Ovary (tissue), 9 donors: ENCODE results near the gene POLR1G. TPM values are rescaled to one million over a fixed set of nuclear protein-coding genes. Genes with fewer than 3 reads are reported as not detected.

Source experiments
- DNase-seq, 5 donors: peaks; one replicate each; pipeline ENCODE4 v3.0.0-alpha.2; 2019 to 2020
- H3K27ac ChIP-seq, 2 donors: fragments of 200-600 bp; one replicate each; pipeline versions ENCODE4 v1.5.1 to v1.8.0; 2019 to 2022
- H3K27me3 ChIP-seq: fragments of 200-600 bp; one replicate; pipeline ENCODE4 v1.8.0; 2022
- H3K36me3 ChIP-seq: fragments of 200-600 bp; sonication (generic); one replicate; pipeline ENCODE4 v1.5.1; 2019
- H3K4me1 ChIP-seq: one replicate; pipeline ENCODE4 v1.8.1; 2013; ENCODE audit warnings: mild to moderate bottlenecking, moderate library complexity; ENCODE audit not compliant: insufficient read depth
- H3K4me3 ChIP-seq: fragments of 200-600 bp; sonication (generic); one replicate; pipeline ENCODE4 v1.5.1; 2017
- H3K9me3 ChIP-seq, 2 donors: fragments of 200-600 bp in 1 of 2; sonication (generic) in 1 of 2; one replicate each; pipeline versions ENCODE4 v1.5.1 to v1.8.1; 2013 to 2019; ENCODE audit warnings: mild to moderate bottlenecking in 1 of 2, moderate library complexity in 1 of 2
- CTCF ChIP-seq, 3 donors: fragments of 450-650 bp in 2 of 3; fragments of 200-600 bp in 1 of 3; IDR thresholded peaks; one replicate each; pipeline versions ENCODE4 v1.5.1 to v1.8.0; 2016 to 2022; ENCODE audit warnings: antibody characterized with exemption in 3 of 3, mild to moderate bottlenecking in 1 of 3
- EP300 ChIP-seq: sonication (generic); formaldehyde crosslinking; IDR thresholded peaks from one replicate; pipeline ENCODE4 v1.6.1; 2017; ENCODE audit warnings: antibody characterized with exemption
- POLR2A ChIP-seq: fragments of 450-650 bp; IDR thresholded peaks from one replicate; pipeline ENCODE4 v1.6.1; 2017; ENCODE audit warnings: antibody characterized with exemption, mild to moderate bottlenecking, moderate library complexity
- WGBS, 3 donors: extraction: QIAGEN DNeasy Blood & Tissue Kit in 1 of 3; methylation state at CpG; one replicate each; pipeline versions ENCODE4 v1.1.5 to v1.1.7; 2013 to 2017; 5-methylcytosine and 5-hydroxymethylcytosine counted together
- intact Hi-C, 4 donors: fragments of 100-400 bp; cut with DNase I; formaldehyde crosslinking; loops; one replicate each; pipeline versions ENCODE4 v1.11.0 to v1.15.1; 2022 to 2023
- polyA plus RNA-seq, 2 donors: library from polyadenylated mRNA; stranded (reverse); fragments of 200-250 nt in 1 of 2; fragments of 350-450 nt in 1 of 2; fragmentation: Illumina TruSeq in 1 of 2; extraction: RNeasy Lipid Tissue Mini Kit (QIAGEN cat#74804) in 1 of 2; gene quantifications; one replicate each; pipeline ENCODE4 v1.2.3, GENCODE V29; 2013 to 2014
- total RNA-seq, 7 donors: library from RNA; depleted of rRNA in 2 of 7; stranded (reverse); fragments of >200 nt in 2 of 7; fragmentation: NEBNext Ultra II Directional in 3 of 7; extraction: Animal tissue kit (Norgen Biotek cat#: 25700) in 3 of 7; gene quantifications; one replicate each; pipeline versions ENCODE4 v1.1.0 to v1.2.4, GENCODE V29; 2016 to 2023
- donor health status: DM: no; HTN: no; CAD: no; lungs with moderate emphysema.
- donor health status: DM: no; HTN: no; CAD: no.
- donor health status: Bipolar disorder and iron deficiency.
- donor health status: DM: yes; HTN: yes; CAD: no.
- donor health status: DM: no; HTN: no; CAD: no.
- donor health status: DM: yes; HTN: yes; CAD: no.

The POLR1G gene
- total and polyA plus RNA-seq, 9 donors = 1.5 to 8.5 (median 5.4) TPM

GRCh38 chr19:45413497-45413896 is 7.1 kb downstream of the POLR1G start:
- H3K4me1 ChIP-seq = no peaks in the 10 kb centered on the region
- no peak overlapping the region for H3K4me3 ChIP-seq
- no peaks in the 10 kb centered on the region for H3K36me3 ChIP-seq
- no peaks in the 10 kb centered on the region for H3K9me3 ChIP-seq
- intact Hi-C loops = no loop called here
- no peak for DNase-seq
- no peak for TF ChIP-seq CTCF (IDR thresholded peaks at IDR 0.05)
- TF ChIP-seq EP300 = no peak
- no peak for TF ChIP-seq POLR2A
- no peak overlapping the region for H3K27ac ChIP-seq
- no peaks in the 10 kb centered on the region for H3K27me3 ChIP-seq
- 76 to 82% (median 79%) methylated on average over 6 of the region's 6 CpGs for WGBS, 3 donors

- Histone ChIP-seq H3K27ac (no peak overlapping the region), H3K27me3 (no peaks in the 10 kb centered on the region), H3K36me3 (no peaks in the 10 kb centered on the region), H3K4me1 (no peaks in the 10 kb centered on the region), H3K4me3 (no peak overlapping the region), H3K9me3 (no peaks in the 10 kb centered on the region)
- no peak for TF ChIP-seq CTCF (IDR thresholded peaks at IDR 0.05)
- no peak for TF ChIP-seq POLR2A
- TF ChIP-seq EP300 = no peak
- WGBS, 3 donors = 90 to 94% (median 92%) methylated on average over 8 of the region's 8 CpGs
- DNase-seq = no peak
- intact Hi-C loops = no loop called here
Measured at GRCh38 chr19:45414468-45414867, 8.0 kb downstream of the POLR1G start.

- no peak overlapping the region for H3K27ac ChIP-seq
Measured at GRCh38 chr19:45417151-45417550, 10.7 kb downstream of the POLR1G start.

GRCh38 chr19:45418802-45419201 is 12.4 kb downstream of the POLR1G start:
- Histone ChIP-seq H3K4me3 (no peak overlapping the region), H3K27me3 (no peaks in the 10 kb centered on the region), H3K27ac (no peak overlapping the region), H3K4me1 (peaks cover 3% of the 10 kb centered on the region), H3K9me3 (no peaks in the 10 kb centered on the region), H3K36me3 (no peaks in the 10 kb centered on the region)
- no peak for TF ChIP-seq POLR2A
- no peak for TF ChIP-seq CTCF (IDR thresholded peaks at IDR 0.05)
- TF ChIP-seq EP300 = no peak
- no peak for DNase-seq
- intact Hi-C loops = no loop called here
- 73 to 78% (median 76%) methylated on average over 9 of the region's 9 CpGs for WGBS, 3 donors

More at GRCh38 chr19:45417151-45417550, 10.7 kb downstream of the POLR1G start:
- no peak for DNase-seq
- 73 to 90% (median 89%) methylated on average over 4 of the region's 4 CpGs for WGBS, 3 donors
- Histone ChIP-seq H3K27me3 (no peaks in the 10 kb centered on the region), H3K4me3 (no peak overlapping the region), H3K36me3 (no peaks in the 10 kb centered on the region), H3K4me1 (no peaks in the 10 kb centered on the region), H3K9me3 (no peaks in the 10 kb centered on the region)
- TF ChIP-seq POLR2A = no peak
- TF ChIP-seq CTCF (IDR thresholded peaks at IDR 0.05) = no peak
- no peak for TF ChIP-seq EP300
- intact Hi-C loops = no loop called here
